ENCODE measurements around the gene MLXIP. TPM values are rescaled to one million over a fixed set of nuclear protein-coding genes. Genes with fewer than 3 reads are reported as not detected.
"Not testable (repeated sequence)": the region's sequence is repeated elsewhere in the genome, so short reads cannot be mapped to it uniquely, and the experiment has no call there.

Gene MLXIP
- total RNA-seq, 2 experiments from 2014 or later, result 61.0 to 61.7 TPM

DNA sequence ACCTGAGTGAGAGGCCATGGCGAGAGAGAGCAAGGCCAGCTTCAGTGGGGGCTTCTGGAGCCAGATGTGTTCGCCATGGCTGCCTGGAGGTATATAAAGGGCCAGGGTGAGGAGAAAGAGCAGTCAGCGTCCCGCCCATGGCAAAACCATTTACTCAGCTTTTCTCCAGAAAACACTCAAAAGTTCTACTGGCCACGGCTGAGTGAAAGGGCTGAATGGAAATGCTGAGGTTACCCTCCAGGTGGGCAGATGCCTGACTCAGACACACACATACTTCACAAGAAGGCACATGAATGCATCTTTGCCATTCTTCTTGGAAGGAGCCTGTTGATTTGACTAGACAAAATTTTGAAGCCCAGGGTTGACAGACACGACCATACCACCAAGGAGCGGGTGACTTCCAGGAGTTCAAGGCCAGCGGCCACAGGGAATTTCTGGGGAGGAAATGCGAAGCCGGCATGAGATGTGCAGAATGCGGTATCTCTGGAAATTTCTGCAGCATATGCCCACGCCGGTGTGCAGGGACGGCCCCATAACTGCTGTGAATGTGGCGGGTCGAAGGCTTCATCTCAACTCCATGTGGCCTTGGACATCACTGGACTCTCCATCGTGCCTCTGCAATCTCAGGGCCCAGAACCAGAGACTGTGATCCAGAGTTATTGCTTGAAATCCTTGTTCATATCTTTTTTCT is 95.7 kb downstream of the MLXIP start, which contains the start of gene IL31:
Gene IL31, minus strand, starts transcription at position 67 of the 691 bp plus-strand sequence. Its CDS starts 49 bp downstream, at position 18.
- Mint-ChIP-seq H3K4me1 (no peaks in the 10 kb centered on the region), H3K36me3 (no peaks in the 10 kb centered on the region), H3K9me3 (no peaks in the 10 kb centered on the region), H3K27me3 (no peaks in the 10 kb centered on the region), H3K27ac (no peak within 1 kb of the TSS), H3K4me3 (no peak within 1 kb of the TSS)
- POLR2A ChIA-PET, result no interaction called here
- DNase-seq (no peak), ATAC-seq (ENCODE audit: low read depth) (no peak)

DNA sequence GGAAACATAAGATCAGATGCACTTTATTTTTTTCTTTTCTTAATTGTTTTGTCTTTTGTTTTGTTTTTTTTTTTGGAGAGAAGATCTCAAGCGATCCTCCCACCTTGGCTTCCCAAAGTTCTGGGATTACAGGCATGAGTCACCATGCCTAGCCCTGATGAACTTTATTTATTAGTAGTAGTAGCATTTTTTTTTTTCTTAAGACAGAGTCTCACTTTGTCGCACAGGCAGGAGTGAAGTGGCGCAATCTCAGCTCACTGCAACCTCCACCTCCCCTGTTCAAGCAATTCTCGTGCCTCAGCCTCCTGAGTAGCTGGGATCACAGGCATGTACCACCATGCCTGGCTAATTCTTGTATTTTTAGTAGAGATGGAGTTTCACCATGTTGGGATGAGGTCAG is 97.9 kb downstream of the MLXIP start:
- POLR2A ChIA-PET, result interaction anchor here (0.6 kb wide), 1 partner anchor 90 kb away, joined by 3 read pairs; no protein-coding TSS in a partner anchor
- not testable (repeated sequence) for DNase-seq; H3K27ac Mint-ChIP-seq; ATAC-seq (ENCODE audit: low read depth); H3K27me3 Mint-ChIP-seq; H3K4me1 Mint-ChIP-seq; H3K36me3 Mint-ChIP-seq; H3K9me3 Mint-ChIP-seq; H3K4me3 Mint-ChIP-seq

- peak; percentile 83 for ATAC-seq (ENCODE audit: low read depth)
- no peaks in the 10 kb centered on the region for H3K9me3 Mint-ChIP-seq
- peak within 1 kb of the TSS; percentile 65 for H3K27ac Mint-ChIP-seq
- H3K4me1 Mint-ChIP-seq, result peaks cover 17% of the 10 kb centered on the region
- peak; percentile 75 for DNase-seq
- H3K4me3 Mint-ChIP-seq, result peak within 1 kb of the TSS; percentile 83
- POLR2A ChIA-PET, result interaction anchor here (0.5 to 0.9 kb wide), 4 partner anchors 11 to 179 kb away, joined by 3 to 7 read pairs (median 3); no protein-coding TSS in a partner anchor
- H3K27me3 Mint-ChIP-seq, result peaks cover 8% of the 10 kb centered on the region
- H3K36me3 Mint-ChIP-seq, result no peaks in the 10 kb centered on the region
These were observed 104.5 kb downstream of the MLXIP start, which contains the start of gene LRRC43 for GRCh38 chr12:122182887-122183587. Gene LRRC43 (plus strand): TSS chr12:122183123. CDS start chr12:122183145, 22 bp downstream.

- Mint-ChIP-seq H3K27me3 (peaks cover 8% of the 10 kb centered on the region), H3K4me1 (peaks cover 17% of the 10 kb centered on the region), H3K36me3 (no peaks in the 10 kb centered on the region), H3K4me3 (peak overlapping the region; percentile 46), H3K9me3 (no peaks in the 10 kb centered on the region), H3K27ac (no peak overlapping the region)
- DNase-seq (no peak), ATAC-seq (ENCODE audit: low read depth) (no peak)
- POLR2A ChIA-PET, result interaction anchor here (0.5 to 0.6 kb wide), 2 partner anchors 70 to 179 kb away, joined by 3 to 7 read pairs; no protein-coding TSS in a partner anchor
These were observed 105.0 kb downstream of the MLXIP start for GRCh38 chr12:122183588-122183940.

- peak; percentile 21 for ATAC-seq (ENCODE audit: low read depth)
- peaks cover 8% of the 10 kb centered on the region for H3K27me3 Mint-ChIP-seq
- no peaks in the 10 kb centered on the region for H3K9me3 Mint-ChIP-seq
- DNase-seq, result no peak
- no peak overlapping the region for H3K27ac Mint-ChIP-seq
- H3K4me1 Mint-ChIP-seq, result peaks cover 17% of the 10 kb centered on the region
- H3K36me3 Mint-ChIP-seq, result no peaks in the 10 kb centered on the region
- H3K4me3 Mint-ChIP-seq, result peak overlapping the region; percentile 46
- POLR2A ChIA-PET, result no interaction called here
These were observed 106.0 kb downstream of the MLXIP start for GRCh38 chr12:122184517-122184916.

GRCh38 chr12:122185079-122185478 is 106.5 kb downstream of the MLXIP start:
- Mint-ChIP-seq H3K4me1 (peaks cover 16% of the 10 kb centered on the region), H3K4me3 (no peak overlapping the region), H3K9me3 (no peaks in the 10 kb centered on the region), H3K36me3 (no peaks in the 10 kb centered on the region), H3K27me3 (peaks cover 8% of the 10 kb centered on the region), H3K27ac (no peak overlapping the region)
- ATAC-seq (ENCODE audit: low read depth) (no peak), DNase-seq (no peak)
- POLR2A ChIA-PET, result no interaction called here

- H3K27ac Mint-ChIP-seq, result no peak overlapping the region
- no peak for DNase-seq
- peaks cover 12% of the 10 kb centered on the region for H3K4me1 Mint-ChIP-seq
- H3K4me3 Mint-ChIP-seq, result no peak overlapping the region
- H3K9me3 Mint-ChIP-seq, result no peaks in the 10 kb centered on the region
- POLR2A ChIA-PET, result no interaction called here
- ATAC-seq (ENCODE audit: low read depth), result no peak
- peaks cover 8% of the 10 kb centered on the region for H3K27me3 Mint-ChIP-seq
- H3K36me3 Mint-ChIP-seq, result no peaks in the 10 kb centered on the region
These were observed 107.0 kb downstream of the MLXIP start for GRCh38 chr12:122185494-122186082.

DNA sequence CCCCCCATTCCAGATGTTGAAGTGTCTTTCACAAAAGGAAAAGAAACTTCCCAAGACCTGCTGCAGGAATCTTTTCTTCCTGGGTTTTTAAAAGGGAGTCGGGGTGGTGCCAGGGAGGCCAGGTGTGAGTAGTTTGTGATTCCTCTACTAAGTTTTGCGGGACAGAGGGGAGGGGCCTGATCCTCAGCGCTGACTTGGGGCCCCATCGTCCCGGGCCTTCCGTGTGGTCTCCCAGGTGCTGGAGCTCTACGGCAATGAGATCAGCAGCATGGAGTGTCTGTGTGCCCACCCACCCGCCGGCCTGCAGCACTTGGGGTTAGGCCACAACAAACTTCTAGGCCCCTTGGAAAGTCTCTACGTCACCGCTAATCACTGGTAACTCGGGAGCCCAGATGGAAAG is 108.9 kb downstream of the MLXIP start:
- POLR2A ChIA-PET, result no interaction called here
- Mint-ChIP-seq H3K9me3 (no peaks in the 10 kb centered on the region), H3K27ac (no peak overlapping the region), H3K4me1 (peaks cover 11% of the 10 kb centered on the region), H3K27me3 (peaks cover 3% of the 10 kb centered on the region), H3K4me3 (no peak overlapping the region), H3K36me3 (no peaks in the 10 kb centered on the region)
- no peak for DNase-seq
- ATAC-seq (ENCODE audit: low read depth), result no peak

- peaks cover 2% of the 10 kb centered on the region for H3K4me1 Mint-ChIP-seq
- H3K27me3 Mint-ChIP-seq, result peaks cover 2% of the 10 kb centered on the region
- H3K4me3 Mint-ChIP-seq, result no peak overlapping the region
- peak overlapping the region; percentile 16 for H3K27ac Mint-ChIP-seq
- no peaks in the 10 kb centered on the region for H3K36me3 Mint-ChIP-seq
- ATAC-seq (ENCODE audit: low read depth) (no peak), DNase-seq (no peak)
- H3K9me3 Mint-ChIP-seq, result no peaks in the 10 kb centered on the region
- POLR2A ChIA-PET, result no interaction called here
These were observed 111.3 kb downstream of the MLXIP start for GRCh38 chr12:122189626-122190475.

- no peak overlapping the region for H3K27ac Mint-ChIP-seq
- peak; percentile 74 for DNase-seq
- no peaks in the 10 kb centered on the region for H3K36me3 Mint-ChIP-seq
- no peak overlapping the region for H3K4me3 Mint-ChIP-seq
- POLR2A ChIA-PET, result interaction anchor here (1.0 kb wide), 1 partner anchor 31 kb away, joined by 3 read pairs; no protein-coding TSS in a partner anchor
- peak; percentile 90 for ATAC-seq (ENCODE audit: low read depth)
- H3K4me1 Mint-ChIP-seq, result peaks cover 2% of the 10 kb centered on the region
- H3K9me3 Mint-ChIP-seq, result no peaks in the 10 kb centered on the region
- peaks cover 2% of the 10 kb centered on the region for H3K27me3 Mint-ChIP-seq
These were observed 112.5 kb downstream of the MLXIP start for GRCh38 chr12:122190842-122191668.

GRCh38 chr12:122192441-122192840 is 113.9 kb downstream of the MLXIP start:
- Mint-ChIP-seq H3K27ac (no peak overlapping the region), H3K9me3 (no peaks in the 10 kb centered on the region), H3K4me1 (peaks cover 5% of the 10 kb centered on the region), H3K27me3 (peaks cover 9% of the 10 kb centered on the region), H3K36me3 (no peaks in the 10 kb centered on the region), H3K4me3 (no peak overlapping the region)
- DNase-seq (no peak), ATAC-seq (ENCODE audit: low read depth) (no peak)
- POLR2A ChIA-PET, result no interaction called here

GRCh38 chr12:122194804-122195203 is 116.2 kb downstream of the MLXIP start:
- Mint-ChIP-seq H3K36me3 (no peaks in the 10 kb centered on the region), H3K27me3 (peaks cover 20% of the 10 kb centered on the region), H3K4me3 (no peak overlapping the region), H3K9me3 (no peaks in the 10 kb centered on the region), H3K4me1 (peaks cover 6% of the 10 kb centered on the region), H3K27ac (no peak overlapping the region)
- DNase-seq (no peak), ATAC-seq (ENCODE audit: low read depth) (no peak)
- POLR2A ChIA-PET, result no interaction called here
